CD14-positive monocyte (primary cell): ENCODE results near the gene CHCHD6. TPM values are rescaled to one million over a fixed set of nuclear protein-coding genes. Genes with fewer than 3 reads are reported as not detected.
A peak's percentile ranks its signal among the peaks of the same experiment; 100 is the strongest.

Experiments
- DNase-seq, 3 donors: peaks; one replicate each; pipeline ENCODE4 v3.0.0-alpha.2; 2011 to 2022
- H2AFZ ChIP-seq: 2 replicates; pipeline ENCODE4 v1.6.0; 2012; ENCODE audit warnings: mild to moderate bottlenecking, low read depth, low read length, inconsistent platforms; ENCODE audit not compliant: insufficient read depth, poor library complexity, severe bottlenecking
- H3K27ac ChIP-seq, 2 donors: 1 replicate in 1 of 2; 2 replicates in 1 of 2; pipeline ENCODE4 v1.5.1; 2012 to 2013; ENCODE audit warnings: low read length in 2 of 2, control low read depth in 1 of 2, inconsistent platforms in 1 of 2, low read depth in 1 of 2, mild to moderate bottlenecking in 1 of 2
- H3K27me3 ChIP-seq, 2 donors: one replicate each; pipeline versions ENCODE4 v1.6.0 to v1.6.1; 2011 to 2013; ENCODE audit warnings: low read length in 2 of 2; ENCODE audit not compliant: control insufficient read depth in 2 of 2, insufficient read depth in 2 of 2
- H3K36me3 ChIP-seq, 2 donors: replicated peaks in 1 of 2; 1 replicate in 1 of 2; 2 replicates in 1 of 2; pipeline versions ENCODE4 v1.5.1 to v1.6.1; 2012 to 2013; ENCODE audit warnings: low read length in 2 of 2, control low read depth in 1 of 2, inconsistent platforms in 1 of 2, mild to moderate bottlenecking in 1 of 2; ENCODE audit not compliant: insufficient read depth in 2 of 2, control insufficient read depth in 1 of 2
- H3K4me1 ChIP-seq, 2 donors: 1 replicate in 1 of 2; 2 replicates in 1 of 2; pipeline versions ENCODE4 v1.5.1 to v1.6.1; 2012 to 2013; ENCODE audit warnings: low read length in 2 of 2, control low read depth in 1 of 2, inconsistent platforms in 1 of 2, mild to moderate bottlenecking in 1 of 2, moderate library complexity in 1 of 2; ENCODE audit not compliant: insufficient read depth in 2 of 2, control insufficient read depth in 1 of 2
- H3K4me2 ChIP-seq: replicated peaks from 2 replicates; pipeline ENCODE3; 2012; ENCODE audit warnings: low read length, moderate library complexity, mild to moderate bottlenecking; ENCODE audit not compliant: poor library complexity, severe bottlenecking; ENCODE audit errors: extremely low read depth
- H3K4me3 ChIP-seq, 3 experiments: fragments of 200-600 bp in 1 of 3; sonication (generic) in 1 of 3; replicated peaks in 1 of 3; 1 replicate in 2 of 3; 2 replicates in 1 of 3; pipeline ENCODE4 v1.5.1; 2011 to 2013; ENCODE audit warnings: low read length in 3 of 3, mild to moderate bottlenecking in 3 of 3, control low read depth in 2 of 3, low read depth in 2 of 3, inconsistent platforms in 1 of 3, moderate library complexity in 1 of 3
- H3K79me2 ChIP-seq: 2 replicates; pipeline ENCODE4 v1.6.0; 2012; ENCODE audit warnings: mild to moderate bottlenecking, control low read depth, inconsistent platforms, low read length, moderate library complexity; ENCODE audit not compliant: insufficient read depth
- H3K9ac ChIP-seq: 2 replicates; pipeline ENCODE4 v1.6.0; 2017; ENCODE audit warnings: low read length, mild to moderate bottlenecking; ENCODE audit not compliant: insufficient read depth, poor library complexity, severe bottlenecking
- H3K9me3 ChIP-seq, 2 donors: replicated peaks in 1 of 2; 1 replicate in 1 of 2; 2 replicates in 1 of 2; pipeline versions ENCODE4 v1.5.1 to v1.6.1; 2012 to 2013; ENCODE audit warnings: low read length in 2 of 2, control low read depth in 1 of 2; ENCODE audit not compliant: control insufficient read depth in 1 of 2, insufficient read depth in 1 of 2
- H4K20me1 ChIP-seq: 2 replicates; pipeline ENCODE4 v1.6.0; 2012; ENCODE audit warnings: mild to moderate bottlenecking, low read length, control low read depth, moderate library complexity; ENCODE audit not compliant: insufficient read depth
- H3K27ac Mint-ChIP-seq, 7 donors: one replicate each; pipeline ENCODE4 v1.8.0; 2020; ENCODE audit warnings: mild to moderate bottlenecking in 7 of 7, mixed read lengths in 7 of 7, moderate library complexity in 6 of 7, inconsistent platforms in 2 of 7
- H3K27me3 Mint-ChIP-seq, 3 donors: one replicate each; pipeline ENCODE4 v1.8.0; 2021 to 2022; ENCODE audit warnings: low read depth in 3 of 3, mild to moderate bottlenecking in 3 of 3, mixed read lengths in 3 of 3, moderate library complexity in 3 of 3, inconsistent platforms in 1 of 3
- H3K36me3 Mint-ChIP-seq, 2 donors: one replicate each; pipeline ENCODE4 v1.8.0; 2020; ENCODE audit warnings: mixed read lengths in 2 of 2, inconsistent platforms in 1 of 2, mild to moderate bottlenecking in 1 of 2
- H3K4me1 Mint-ChIP-seq: one replicate; pipeline ENCODE4 v1.8.0; 2020; ENCODE audit warnings: mild to moderate bottlenecking, mixed read lengths
- H3K4me3 Mint-ChIP-seq, 2 donors: one replicate each; pipeline ENCODE4 v1.8.0; 2020; ENCODE audit warnings: mild to moderate bottlenecking in 2 of 2, mixed read lengths in 2 of 2, moderate library complexity in 1 of 2
- H3K9me3 Mint-ChIP-seq, 7 donors: one replicate each; pipeline ENCODE4 v1.8.0; 2020 to 2022; ENCODE audit warnings: mixed read lengths in 7 of 7, mild to moderate bottlenecking in 6 of 7, moderate library complexity in 6 of 7, inconsistent platforms in 2 of 7
- WGBS: methylation state at CpG from one replicate; pipeline ENCODE4 v1.1.5; 2013; ENCODE audit warnings: missing lambda C conversion rate; ENCODE audit not compliant: insufficient coverage; 5-methylcytosine and 5-hydroxymethylcytosine counted together
- intact Hi-C, 2 donors: fragments of 100-400 bp; cut with micrococcal nuclease; formaldehyde crosslinking; loops; one replicate each; pipeline versions ENCODE4 v1.15.0 to v1.15.1; 2023
- polyA plus RNA-seq, 3 donors: library from polyadenylated mRNA; depleted of rRNA in 1 of 3; unstranded in 2 of 3; stranded (reverse) in 1 of 3; fragments of 300-500 nt in 2 of 3; fragments of >200 nt in 1 of 3; fragmentation: Illumina TruSeq in 2 of 3; gene quantifications; 1 replicate in 2 of 3; 2 replicates in 1 of 3; pipeline ENCODE4 v1.2.3, GENCODE V29; 2012 to 2021
- TF ChIP-seq, protein P1 (sequence below): fragments of 200-600 bp; IDR thresholded peaks from one replicate; pipeline ENCODE4 v1.8.0; 2022; ENCODE audit warnings: antibody characterized with exemption, mild to moderate bottlenecking

The CHCHD6 gene
- polyA plus RNA-seq, 3 donors, result 1.1 to 1.8 (median 1.8) TPM

DNA sequence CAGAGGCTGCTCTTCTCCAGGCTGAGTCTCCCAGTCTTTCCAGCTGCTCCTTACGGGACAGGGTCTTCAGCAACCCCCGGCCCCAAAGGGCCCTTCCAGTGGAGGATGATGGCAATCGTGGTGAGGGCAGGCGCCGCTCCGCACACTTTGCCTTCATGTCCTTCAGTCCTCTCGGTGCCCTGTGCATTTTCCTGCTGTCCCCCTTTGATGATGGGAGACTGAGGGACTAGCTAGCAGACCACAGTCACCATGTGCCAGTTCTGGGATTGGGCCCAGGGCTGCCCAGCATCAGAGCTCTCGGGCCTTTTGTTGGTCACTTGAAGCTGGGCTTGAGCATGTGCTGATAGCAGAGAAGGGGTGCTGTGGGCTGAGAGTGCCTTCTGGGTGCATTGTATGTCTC is 40.3 kb upstream of the CHCHD6 start:
- Mint-ChIP-seq H3K27ac (peak overlapping the region in 1 of 7 donors; percentile 53), H3K4me3 (no peak overlapping the region), H3K36me3 (no peaks in the 10 kb centered on the region), H3K27me3 (peaks cover 7 to 29% (median 13%) of the 10 kb centered on the region in 3 donors), H3K4me1 (no peaks in the 10 kb centered on the region), H3K9me3 (peaks cover 2 to 10% (median 6%) of the 10 kb centered on the region in 7 donors)
- TF ChIP-seq, protein P1, sequence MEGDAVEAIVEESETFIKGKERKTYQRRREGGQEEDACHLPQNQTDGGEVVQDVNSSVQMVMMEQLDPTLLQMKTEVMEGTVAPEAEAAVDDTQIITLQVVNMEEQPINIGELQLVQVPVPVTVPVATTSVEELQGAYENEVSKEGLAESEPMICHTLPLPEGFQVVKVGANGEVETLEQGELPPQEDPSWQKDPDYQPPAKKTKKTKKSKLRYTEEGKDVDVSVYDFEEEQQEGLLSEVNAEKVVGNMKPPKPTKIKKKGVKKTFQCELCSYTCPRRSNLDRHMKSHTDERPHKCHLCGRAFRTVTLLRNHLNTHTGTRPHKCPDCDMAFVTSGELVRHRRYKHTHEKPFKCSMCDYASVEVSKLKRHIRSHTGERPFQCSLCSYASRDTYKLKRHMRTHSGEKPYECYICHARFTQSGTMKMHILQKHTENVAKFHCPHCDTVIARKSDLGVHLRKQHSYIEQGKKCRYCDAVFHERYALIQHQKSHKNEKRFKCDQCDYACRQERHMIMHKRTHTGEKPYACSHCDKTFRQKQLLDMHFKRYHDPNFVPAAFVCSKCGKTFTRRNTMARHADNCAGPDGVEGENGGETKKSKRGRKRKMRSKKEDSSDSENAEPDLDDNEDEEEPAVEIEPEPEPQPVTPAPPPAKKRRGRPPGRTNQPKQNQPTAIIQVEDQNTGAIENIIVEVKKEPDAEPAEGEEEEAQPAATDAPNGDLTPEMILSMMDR, result no peak
- Histone ChIP-seq H3K27ac (no peak overlapping the region), H3K4me3 (no peak overlapping the region), H3K9ac (no peak overlapping the region), H3K79me2 (no peaks in the 10 kb centered on the region), H4K20me1 (no peaks in the 10 kb centered on the region), H3K36me3 (no peaks in the 10 kb centered on the region), H3K9me3 (peaks cover 2 to 4% of the 10 kb centered on the region in 2 donors), H3K4me2 (no peak overlapping the region), H3K4me1 (no peaks in the 10 kb centered on the region), H3K27me3 (no peaks in the 10 kb centered on the region), H2AFZ (no peak overlapping the region)
- DNase-seq, result no peak
- intact Hi-C loops, result no loop called here
- WGBS, result 97% methylated on average over 8 of the region's 8 CpGs

DNA sequence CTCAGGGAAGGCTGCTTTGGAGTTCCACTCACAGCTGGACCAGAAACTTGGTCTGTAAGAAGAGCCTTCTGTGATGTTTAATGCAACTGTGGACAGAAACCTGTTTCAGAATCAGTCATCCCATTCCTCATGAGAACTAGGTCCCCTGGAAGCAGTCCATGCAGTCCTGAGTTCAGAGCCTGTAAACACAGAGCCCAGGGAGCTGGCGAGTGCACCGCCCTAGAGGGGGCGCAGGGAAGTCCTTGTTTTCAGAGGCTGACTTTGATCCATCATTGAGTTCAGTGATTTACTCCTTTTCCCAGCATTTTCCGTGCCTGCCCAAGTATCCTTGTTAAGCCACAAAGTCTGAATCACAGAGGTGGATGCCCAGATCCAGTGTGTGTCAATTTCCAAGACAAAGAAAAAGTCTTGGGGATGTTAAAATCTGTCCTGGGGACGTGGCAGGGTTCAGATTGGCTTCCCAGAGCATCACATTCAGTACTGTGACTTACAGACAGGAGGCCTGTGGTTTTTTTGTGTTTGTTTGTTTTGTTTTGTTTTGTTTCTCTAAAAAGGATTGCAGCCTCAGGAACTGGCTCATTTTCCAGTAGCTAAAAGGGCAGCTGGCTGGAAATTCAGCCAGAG is 39.3 kb upstream of the CHCHD6 start:
- WGBS, result 83% methylated on average over 3 of the region's 5 CpGs

More for the DNA sequence above, 39.3 kb upstream of the CHCHD6 start:
- no peak overlapping the region for H2AFZ ChIP-seq
- H3K9me3 ChIP-seq, result no peaks in the 10 kb centered on the region
- TF ChIP-seq, protein P1, result no peak
- intact Hi-C loops, result no loop called here
- H3K4me1 ChIP-seq, result no peaks in the 10 kb centered on the region
- no peaks in the 10 kb centered on the region for H3K79me2 ChIP-seq
- H3K4me2 ChIP-seq, result no peak overlapping the region
- Mint-ChIP-seq H3K27me3 (peaks cover 8 to 25% (median 13%) of the 10 kb centered on the region in 3 donors), H3K4me1 (no peaks in the 10 kb centered on the region), H3K4me3 (no peak overlapping the region), H3K27ac (no peak overlapping the region), H3K36me3 (no peaks in the 10 kb centered on the region), H3K9me3 (peaks cover 0 to 5% (median 0%) of the 10 kb centered on the region in 7 donors)
- no peak overlapping the region for H3K9ac ChIP-seq
- no peaks in the 10 kb centered on the region for H3K36me3 ChIP-seq
- no peak overlapping the region for H3K4me3 ChIP-seq
- no peak for DNase-seq
- H3K27me3 ChIP-seq, result no peaks in the 10 kb centered on the region
- H3K27ac ChIP-seq, result no peak overlapping the region
- no peaks in the 10 kb centered on the region for H4K20me1 ChIP-seq
